HG03378 (cell line): ENCODE results near the gene YIPF1.
"Not testable (repeated sequence)": the region's sequence is repeated elsewhere in the genome, so short reads cannot be mapped to it uniquely, and the experiment has no call there.

Experiments used
- ATAC-seq: cut with Tn5 transposase; IDR thresholded peaks from one replicate; pipeline ENCODE4 v1.9.1; 2021; ENCODE audit warnings: mild to moderate bottlenecking, moderate library complexity; ENCODE audit not compliant: unreplicated experiment

Gene YIPF1

DNA sequence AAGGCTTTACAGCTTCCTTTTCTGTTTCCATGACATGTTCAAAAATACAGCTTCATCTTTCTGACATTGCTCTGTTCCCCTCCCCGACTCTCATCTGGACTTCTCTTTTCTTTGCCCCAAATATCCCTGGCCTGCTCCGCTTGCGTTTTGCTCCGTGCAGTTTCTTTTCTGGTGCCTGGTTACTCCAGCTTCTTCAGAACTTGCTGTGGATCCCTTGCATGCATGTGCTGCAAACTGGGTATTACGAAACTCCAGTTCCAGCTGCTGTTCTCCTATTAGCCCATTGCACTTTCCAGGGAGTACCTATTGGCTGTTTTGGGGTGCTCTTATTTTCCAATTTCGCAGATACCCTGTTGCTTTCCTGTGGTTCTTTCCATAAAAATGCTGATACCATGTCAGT is 41.6 kb downstream of the YIPF1 start:
- ATAC-seq, result no peak

DNA sequence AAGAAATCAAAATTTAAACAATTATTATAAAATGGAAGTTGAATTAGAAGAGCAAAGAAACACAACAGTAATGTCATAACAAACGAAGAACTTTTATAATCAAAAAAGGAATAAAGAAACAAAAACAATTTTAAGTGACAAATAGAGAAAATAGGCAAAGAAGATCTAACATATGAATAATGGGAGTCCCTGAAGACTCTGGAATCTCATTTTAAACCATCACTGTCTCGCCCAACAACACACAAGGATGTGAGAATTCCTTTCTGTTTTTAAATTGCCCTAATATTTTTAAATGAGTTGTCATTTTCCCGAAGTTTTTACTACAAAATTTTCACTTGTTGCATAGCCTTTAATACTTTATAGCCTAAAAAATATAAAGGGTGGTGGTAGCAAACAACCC is 47.2 kb downstream of the YIPF1 start:
- no peak for ATAC-seq

DNA sequence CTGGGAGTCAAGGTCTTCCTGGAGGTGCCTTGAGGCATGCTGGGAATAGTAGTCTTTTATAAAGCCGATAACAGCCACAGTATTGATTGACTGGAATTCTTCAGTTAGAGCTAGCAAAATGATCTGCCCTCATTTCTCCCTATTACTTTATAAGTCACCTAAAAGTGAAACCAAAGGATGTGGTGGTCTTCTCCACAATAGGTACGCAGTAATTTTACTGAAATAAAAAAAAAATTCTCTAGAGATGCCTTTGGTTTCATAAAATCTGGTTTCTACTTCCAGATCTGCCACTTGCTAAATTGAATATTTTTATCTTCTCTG is 51.0 kb downstream of the YIPF1 start:
- ATAC-seq, result no peak

DNA sequence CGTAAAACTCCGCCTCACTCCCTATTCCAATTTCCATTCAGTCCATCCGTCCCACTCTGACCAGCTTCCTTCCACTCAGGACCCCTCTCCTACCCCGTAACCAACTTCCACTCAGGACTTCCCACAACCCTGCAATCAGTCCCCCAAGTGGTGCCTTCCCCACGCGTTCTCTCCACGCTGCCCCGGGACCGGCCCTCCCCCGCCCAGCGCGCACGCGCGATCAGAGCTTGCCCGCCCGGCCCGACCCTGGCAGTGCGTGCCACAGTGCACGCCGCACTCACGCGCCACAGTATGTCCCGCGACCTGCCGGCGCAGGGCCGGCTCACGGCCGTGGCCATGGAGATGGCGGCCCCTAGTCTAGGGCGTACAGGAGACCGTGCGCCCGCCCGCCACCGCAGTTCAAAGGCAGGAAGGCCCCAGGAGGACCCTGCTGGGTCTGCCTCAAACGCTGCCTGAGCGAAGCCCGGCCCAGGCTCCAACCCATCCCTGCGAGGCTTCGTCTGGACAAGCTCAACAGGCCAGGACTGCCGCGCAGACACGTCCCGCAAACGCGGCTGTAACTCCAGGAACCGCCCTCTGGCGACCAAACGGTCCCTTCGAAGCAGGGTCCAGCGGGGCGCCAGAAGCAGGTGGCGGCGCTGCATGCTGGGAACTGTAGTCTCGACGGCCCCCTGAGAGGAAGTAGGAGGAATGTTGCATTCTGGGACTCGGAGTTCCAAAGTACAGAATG is 51.5 kb downstream of the YIPF1 start, which contains the start of gene NDC1:
Gene NDC1 (minus strand): TSS at position 373 of the 730 bp plus-strand sequence. CDS start 35 bp downstream, at position 338.
- ATAC-seq, result peak; percentile 87

DNA sequence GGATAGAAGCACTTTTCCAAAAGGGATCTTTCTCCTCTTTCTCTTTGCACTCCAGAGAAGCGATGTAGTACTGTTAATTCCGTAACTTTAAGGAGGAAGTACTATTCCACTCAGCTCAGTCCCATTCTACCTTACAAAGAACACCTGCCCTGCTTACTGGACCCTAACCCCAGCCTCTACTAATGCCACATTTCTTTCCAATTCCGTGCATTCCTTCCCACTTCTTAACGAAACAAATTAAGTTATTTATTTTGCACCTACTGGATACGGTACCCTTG is 52.0 kb downstream of the YIPF1 start:
- no peak for ATAC-seq

DNA sequence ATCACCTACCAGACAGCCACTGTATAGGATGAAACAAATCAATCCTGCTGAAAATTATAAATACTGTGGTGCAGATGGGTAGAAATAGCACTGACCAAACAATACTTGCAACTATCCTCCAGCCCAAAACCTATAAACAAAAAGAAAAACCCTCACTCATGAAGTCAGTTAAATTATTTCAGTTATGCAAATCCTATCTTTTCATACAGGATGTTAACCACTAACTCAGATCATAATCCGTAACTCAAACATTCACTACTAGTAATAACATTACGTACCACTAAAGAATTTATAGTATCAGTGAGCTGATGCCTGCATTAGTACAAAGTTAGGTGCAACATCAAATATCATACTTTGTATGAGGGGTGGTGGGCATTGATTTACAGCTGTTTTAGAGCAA is 54.1 kb downstream of the YIPF1 start:
- ATAC-seq, result no peak

DNA sequence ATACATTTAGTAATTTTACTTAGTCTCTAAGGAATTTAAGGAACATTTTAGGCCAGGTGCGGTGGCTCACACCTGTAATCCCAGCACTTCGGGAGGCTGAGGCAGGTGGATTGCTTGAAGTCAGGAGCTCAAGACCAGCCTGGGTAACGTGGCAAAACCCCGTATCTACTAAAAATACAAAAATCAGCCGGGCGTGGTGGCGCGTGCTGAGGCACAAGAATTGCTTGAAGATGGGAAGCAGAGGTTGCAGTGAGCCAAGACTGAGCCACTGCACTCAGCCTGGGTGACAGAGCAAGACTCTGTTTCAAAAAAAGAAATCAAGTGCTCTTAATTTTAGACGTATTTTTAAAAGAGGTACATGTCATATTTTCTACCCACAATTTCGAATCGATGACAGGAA is 54.8 kb downstream of the YIPF1 start:
- ATAC-seq, result no peak

DNA sequence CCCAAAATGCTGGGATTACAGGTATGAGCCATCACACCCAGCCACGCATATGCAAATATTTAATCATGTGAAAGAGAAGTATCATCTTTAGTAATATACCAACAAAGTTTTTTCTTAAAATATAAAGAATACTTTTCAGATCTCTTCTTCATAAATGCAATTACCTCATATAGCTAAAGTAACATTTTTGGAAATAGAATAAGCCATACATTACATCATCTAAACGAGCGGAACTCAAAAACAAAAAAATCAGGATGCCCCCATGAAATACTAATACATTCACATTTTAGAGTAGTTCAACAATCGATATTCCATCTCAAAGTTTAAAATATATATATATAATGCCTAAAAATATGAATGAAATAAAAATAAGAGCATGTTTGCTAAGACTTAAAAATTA is 56.2 kb downstream of the YIPF1 start:
- ATAC-seq, result no peak

DNA sequence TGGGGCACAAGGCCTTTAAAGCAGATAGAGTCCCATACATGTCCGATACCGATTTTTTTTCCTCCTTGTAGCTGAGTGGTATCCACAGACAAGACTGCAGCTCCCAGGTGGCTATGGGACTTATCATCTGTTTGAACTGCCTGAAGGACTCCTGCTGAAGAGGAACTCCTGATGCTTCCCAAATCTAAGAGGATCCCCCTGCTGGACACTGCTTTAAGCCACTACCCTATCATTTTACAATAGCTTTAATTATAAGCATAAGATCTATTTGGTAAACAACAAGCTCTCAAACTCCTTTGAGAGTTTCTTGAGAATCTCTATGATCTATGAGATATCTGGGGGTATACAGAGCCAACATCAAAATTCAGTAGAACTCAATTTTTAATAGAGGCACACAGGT is 63.2 kb downstream of the YIPF1 start:
- no peak for ATAC-seq

DNA sequence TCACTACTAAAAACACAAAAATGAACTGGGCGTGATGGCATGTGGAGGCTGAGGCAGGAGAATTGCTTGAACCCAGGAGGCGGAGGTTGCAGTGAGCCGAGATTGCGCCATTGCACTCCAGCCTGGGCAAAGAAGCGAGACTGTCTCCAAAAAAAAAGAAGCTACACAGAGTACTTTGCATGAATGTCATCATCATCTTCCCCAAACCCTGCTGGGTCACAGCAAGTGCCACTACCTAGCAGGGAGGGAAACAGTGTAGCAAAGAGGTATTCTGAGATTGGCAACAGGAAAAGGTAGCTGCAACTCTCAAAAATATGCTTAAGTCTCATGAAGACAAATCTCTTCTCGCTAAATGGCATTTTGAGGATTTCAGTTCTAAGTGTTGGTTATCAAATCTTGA is 64.3 kb downstream of the YIPF1 start:
- ATAC-seq, result no peak

DNA sequence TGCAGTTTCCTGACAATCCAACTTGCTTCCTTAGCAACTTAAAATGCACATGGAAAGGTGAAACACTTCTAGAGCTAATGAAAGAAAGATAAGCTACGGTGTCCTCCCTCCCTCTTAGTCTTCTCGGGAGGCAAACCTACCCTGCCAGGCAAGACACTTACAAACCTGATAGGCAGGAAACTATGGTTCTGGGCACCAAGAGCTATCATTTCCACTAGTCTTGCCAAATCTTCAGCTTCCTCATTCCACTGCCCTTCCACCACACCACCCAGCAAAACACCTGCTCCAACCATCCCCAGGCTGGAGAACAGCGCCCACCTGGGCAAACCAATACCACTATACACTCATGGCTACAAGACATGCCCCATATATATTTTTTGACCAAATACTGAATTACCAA is 66.7 kb downstream of the YIPF1 start:
- no peak for ATAC-seq

DNA sequence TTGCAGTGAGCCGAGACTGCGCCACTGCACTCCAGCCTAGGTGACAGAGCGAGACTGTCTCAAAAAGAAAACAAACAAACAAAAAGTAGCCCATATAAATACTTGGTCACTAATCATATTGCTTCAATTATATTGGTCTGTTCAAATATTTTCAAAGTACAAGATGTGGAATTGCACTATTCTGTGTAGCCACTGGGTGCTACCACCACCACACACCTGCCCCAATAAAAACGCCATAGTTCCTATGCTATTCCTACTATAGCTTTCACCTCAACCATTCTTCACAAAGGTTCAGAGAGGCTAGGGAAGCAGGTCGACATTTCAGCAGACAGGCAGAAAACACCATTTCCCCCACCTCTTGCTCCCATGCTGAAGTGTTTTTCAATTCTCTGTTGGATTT is 68.2 kb downstream of the YIPF1 start:
- ATAC-seq, result no peak

DNA sequence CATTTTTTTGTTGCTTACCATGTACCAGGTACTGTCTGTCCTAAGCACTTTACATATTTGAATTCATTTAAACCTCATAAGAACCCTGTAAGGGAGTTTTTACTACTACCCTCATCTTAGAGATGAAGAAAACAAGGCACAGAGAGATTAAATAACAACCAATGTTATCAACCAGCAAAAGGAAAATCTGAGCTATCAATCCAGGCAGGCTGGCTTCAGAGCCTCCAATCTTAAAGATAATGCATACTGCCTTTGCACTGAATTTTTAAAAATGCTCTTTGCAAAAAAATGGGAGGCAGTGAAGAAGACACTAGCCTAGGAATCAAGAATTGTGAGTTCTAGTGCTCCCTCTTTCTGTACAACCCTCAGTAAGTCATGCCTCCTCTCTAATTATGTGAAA is 70.2 kb downstream of the YIPF1 start:
- ATAC-seq, result no peak

DNA sequence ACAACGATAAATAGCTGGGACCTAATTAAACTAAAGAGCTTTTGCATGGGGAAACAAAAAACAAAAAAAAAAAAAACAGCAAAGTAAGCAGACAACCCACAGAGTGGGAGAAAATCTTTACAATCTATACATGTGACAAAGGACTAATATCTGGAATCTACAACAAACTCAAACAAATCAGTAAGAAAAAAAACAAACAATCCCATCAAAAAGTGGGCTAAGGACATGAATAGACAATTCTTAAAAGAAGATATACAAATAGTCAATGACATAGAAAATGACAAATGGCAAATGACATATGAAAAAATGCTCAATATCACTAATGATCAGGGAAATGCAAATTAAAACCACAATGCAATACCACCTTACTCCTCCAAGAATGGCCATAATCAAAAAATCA is 73.0 kb downstream of the YIPF1 start:
- ATAC-seq, result not testable (repeated sequence)

DNA sequence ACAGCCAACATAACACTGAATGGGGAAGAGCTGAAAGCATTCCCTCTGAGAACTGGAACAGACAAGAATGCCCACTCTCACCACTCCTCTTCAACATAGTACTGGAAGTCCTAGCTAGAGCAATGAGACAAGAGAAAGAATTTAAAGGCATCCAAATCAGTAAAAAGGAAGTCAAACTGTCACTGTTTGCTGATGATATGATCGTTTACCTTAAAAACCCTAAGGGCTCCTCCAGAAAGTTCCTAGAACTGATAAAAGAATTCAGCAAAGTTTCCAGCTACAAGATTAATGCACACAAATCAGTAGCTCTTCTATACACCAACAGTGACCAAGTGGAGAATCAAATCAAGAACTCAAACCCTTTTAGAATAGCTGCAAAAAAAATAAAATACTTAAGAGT is 74.1 kb downstream of the YIPF1 start:
- not testable (repeated sequence) for ATAC-seq

DNA sequence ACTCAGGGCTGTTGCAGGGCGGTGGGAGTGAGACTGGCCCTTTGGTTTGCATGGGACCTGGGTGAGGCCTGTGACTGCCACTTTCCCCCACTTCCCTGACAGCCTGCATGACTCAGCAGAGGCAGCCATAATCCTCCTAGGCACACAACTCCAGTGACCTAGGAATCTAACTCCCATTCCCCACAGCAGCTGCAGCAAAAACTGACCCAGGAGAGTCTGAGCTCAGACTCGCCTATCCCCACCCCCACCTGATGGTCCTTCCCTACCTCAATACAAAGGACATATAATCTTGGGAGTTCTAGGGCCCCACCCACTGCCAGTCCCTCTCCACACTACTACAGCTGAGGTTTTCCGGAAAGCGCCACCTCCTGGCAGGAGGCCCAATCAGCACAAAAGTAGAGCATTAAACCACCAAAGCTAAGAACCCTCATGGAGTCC is 78.2 kb downstream of the YIPF1 start:
- ATAC-seq, result no peak

DNA sequence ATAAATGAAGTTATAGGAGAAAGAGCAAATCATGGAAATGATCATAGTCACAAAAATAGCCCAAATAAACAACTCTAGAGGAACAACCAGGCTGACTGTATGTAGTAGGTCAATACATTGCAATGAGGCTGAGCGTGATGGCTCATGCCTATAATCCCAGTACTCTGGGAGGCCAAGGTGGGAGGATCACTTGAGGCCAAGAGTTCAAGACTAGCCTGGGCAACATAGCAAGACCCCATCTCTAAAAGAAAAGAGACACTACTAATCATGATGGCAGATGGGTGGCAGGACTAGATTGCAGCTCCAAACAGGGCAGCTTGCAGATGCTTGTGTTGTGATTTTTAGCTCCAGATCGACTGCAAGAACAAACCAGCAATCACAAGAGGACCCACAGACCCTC is 79.1 kb downstream of the YIPF1 start:
- ATAC-seq, result no peak

DNA sequence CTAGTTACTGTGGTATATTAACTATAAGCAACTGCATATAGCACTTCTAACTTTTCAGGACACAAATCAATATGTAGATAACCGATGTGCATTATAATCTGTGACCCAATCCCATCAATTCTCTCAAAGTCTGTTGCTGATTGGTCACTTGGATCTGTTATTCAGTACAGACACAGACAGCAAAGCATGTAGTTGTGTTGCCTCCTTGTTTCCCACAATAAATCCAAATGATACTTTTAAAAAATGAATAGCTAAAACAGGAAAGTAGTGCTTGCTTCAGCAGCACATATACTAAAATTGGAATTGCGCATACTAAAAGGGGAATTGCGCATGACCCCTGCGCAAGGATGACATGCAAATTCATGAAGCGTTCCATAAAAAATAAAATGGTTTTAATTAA is 79.6 kb downstream of the YIPF1 start:
- no peak for ATAC-seq

DNA sequence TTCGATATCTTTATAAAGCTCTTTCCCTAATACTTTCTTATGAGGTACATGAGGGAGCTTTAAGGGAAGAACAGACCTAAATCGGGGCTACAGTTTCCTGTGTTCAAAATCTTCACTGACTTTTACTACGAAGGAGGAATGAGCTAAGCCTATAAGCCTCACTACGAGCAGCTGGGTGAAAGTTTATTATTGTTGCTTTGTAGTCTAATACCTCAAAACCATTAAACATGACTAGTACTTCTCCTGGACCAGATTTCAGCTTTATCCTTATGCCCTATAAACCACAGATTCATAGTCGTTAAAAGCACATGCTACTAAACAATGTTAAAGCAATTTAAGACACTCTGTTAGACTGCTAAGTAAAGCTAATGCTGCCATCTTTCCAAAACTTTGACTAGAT is 81.7 kb downstream of the YIPF1 start:
- ATAC-seq, result no peak

DNA sequence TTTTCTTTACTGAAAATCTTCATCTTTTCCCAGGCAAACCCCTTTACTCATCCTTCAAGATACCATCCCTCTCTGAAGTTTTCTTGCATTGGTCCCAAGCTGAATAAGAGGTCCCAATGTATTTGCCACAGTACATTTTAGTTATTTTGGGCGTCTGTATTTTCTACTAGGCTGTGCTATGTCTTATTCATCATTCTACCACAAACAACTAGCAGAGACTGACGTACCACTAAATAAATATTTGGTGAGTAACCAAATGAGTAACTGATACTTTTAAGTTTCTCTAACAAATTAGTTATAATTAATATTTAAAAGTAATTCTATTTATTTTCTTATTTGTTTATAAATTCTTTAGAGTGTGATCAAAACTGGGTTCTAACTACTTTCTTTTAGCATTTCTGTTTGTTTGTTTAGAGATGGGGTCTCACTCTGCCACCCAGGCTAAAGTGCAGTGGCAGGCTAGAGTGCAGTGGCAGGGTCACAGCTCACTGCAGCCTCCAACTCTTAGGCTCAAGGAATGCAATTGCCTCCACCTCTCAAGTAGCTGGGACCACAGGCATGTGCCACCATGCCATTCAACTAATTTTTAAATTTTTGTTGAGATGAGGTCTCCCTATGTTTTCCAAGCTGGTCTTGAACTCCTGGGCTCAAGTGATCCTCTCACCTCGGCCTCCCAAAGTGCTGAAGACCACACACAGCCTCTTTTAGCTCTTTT is 84.6 kb downstream of the YIPF1 start:
- no peak for ATAC-seq

DNA sequence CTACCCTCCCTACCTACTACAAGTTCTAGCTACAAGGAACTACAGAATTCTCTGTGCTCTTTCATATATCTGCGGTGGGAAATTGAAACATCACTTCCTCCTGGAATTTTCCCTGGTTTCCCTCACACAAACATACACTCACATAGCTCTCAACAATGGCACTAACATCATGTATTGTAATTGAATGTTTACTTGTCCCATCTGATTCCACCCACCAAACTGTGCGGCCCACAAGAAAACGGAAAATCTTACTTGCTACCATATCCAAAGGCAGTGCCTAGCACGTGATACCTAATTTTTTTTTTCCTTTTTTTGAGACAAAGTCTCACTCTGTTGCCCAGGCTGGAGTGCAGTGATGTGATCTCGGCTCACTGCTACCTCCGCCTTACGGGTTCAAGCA is 85.4 kb downstream of the YIPF1 start:
- no peak for ATAC-seq
